ENCODE results near the gene SIDT2. TPM values are rescaled to one million over a fixed set of nuclear protein-coding genes. Genes with fewer than 3 reads are reported as not detected.

SIDT2 gene
- total RNA-seq, 1 experiment from 2014 or later, result 47.6 TPM

- ATAC-seq (no peak), DNase-seq (ENCODE audit: low read depth, low spot score) (no peak)
- in situ Hi-C loops (cut with HindIII; ENCODE audit: low pct_unique_long_range_greater_than_20kb, low sequenced_read_pairs) (no loop called here), intact Hi-C loops (cut with micrococcal nuclease; ENCODE audit: unreplicated experiment) (loop anchor here (10.0 kb wide), 1 partner anchor 47 kb away; no protein-coding TSS in a partner anchor)
- H3K36me3 ChIP-seq (ENCODE audit: control insufficient read depth, insufficient read depth, low read length), result no peaks in the 10 kb centered on the region
- peak overlapping the region; percentile 70 to 88 for H3K4me3 ChIP-seq (ENCODE audit: low read depth in 2 of 2, low read length in 2 of 2)
- no peaks in the 10 kb centered on the region for H3K27me3 ChIP-seq (ENCODE audit: control insufficient read depth, insufficient read depth, low read length)
- TF ChIP-seq POLR2AphosphoS5 (IDR thresholded peaks at IDR 0.05; ENCODE audit: low read depth, low read length), result no peak
- no peaks in the 10 kb centered on the region for H3K9me3 ChIP-seq (ENCODE audit: control insufficient read depth, insufficient read depth, low read depth, low read length)
- peak overlapping the region; percentile 87 for H3K27ac ChIP-seq (ENCODE audit: low read length)
- H3K4me1 ChIP-seq (ENCODE audit: control insufficient read depth, insufficient read depth, low read length), result peaks cover 21% of the 10 kb centered on the region
- POLR2A ChIA-PET, result no interaction called here
- BruUV-seq (replicated peaks), result no TSS peak
- CTCF ChIA-PET, result no interaction called here
These were observed 871 bp upstream of the SIDT2 start for GRCh38 chr11:117177534-117178209.

GRCh38 chr11:117179048-117179999 lies 781 bp downstream of the SIDT2 start:
- intact Hi-C loops (cut with micrococcal nuclease; ENCODE audit: unreplicated experiment), result loop anchor here (10.0 kb wide), 1 partner anchor 45 kb away; no protein-coding TSS in a partner anchor
- Histone ChIP-seq H3K27ac (ENCODE audit: low read length) (peak overlapping the region; percentile 86), H3K9me3 (ENCODE audit: control insufficient read depth, insufficient read depth, low read depth, low read length) (no peaks in the 10 kb centered on the region), H3K27me3 (ENCODE audit: control insufficient read depth, insufficient read depth, low read length) (no peaks in the 10 kb centered on the region), H3K4me3 (ENCODE audit: low read depth in 2 of 2, low read length in 2 of 2) (peak overlapping the region; percentile 70 to 88), H3K36me3 (ENCODE audit: control insufficient read depth, insufficient read depth, low read length) (no peaks in the 10 kb centered on the region), H3K4me1 (ENCODE audit: control insufficient read depth, insufficient read depth, low read length) (peaks cover 21% of the 10 kb centered on the region)
- CTCF ChIA-PET, result interaction anchor here (0.6 to 1.5 kb wide), 3 partner anchors 48 to 448 kb away, joined by 3 to 10 read pairs (median 3); no protein-coding TSS in a partner anchor
- DNase-seq (ENCODE audit: low read depth, low spot score) (no peak), ATAC-seq (peak; percentile 67)
- in situ Hi-C loops (cut with HindIII; ENCODE audit: low pct_unique_long_range_greater_than_20kb, low sequenced_read_pairs), result no loop called here
- POLR2A ChIA-PET, result interaction anchor here (0.6 to 1.1 kb wide), 3 partner anchors 13 to 70 kb away, joined by 3 to 4 read pairs (median 4); no protein-coding TSS in a partner anchor
- no TSS peak for BruUV-seq (replicated peaks)
- TF ChIP-seq SIN3A (IDR thresholded peaks at IDR 0.05; ENCODE audit: borderline replicate concordance, insufficient read depth, low read depth, low read length), result no peak
- TF ChIP-seq, protein P1, sequence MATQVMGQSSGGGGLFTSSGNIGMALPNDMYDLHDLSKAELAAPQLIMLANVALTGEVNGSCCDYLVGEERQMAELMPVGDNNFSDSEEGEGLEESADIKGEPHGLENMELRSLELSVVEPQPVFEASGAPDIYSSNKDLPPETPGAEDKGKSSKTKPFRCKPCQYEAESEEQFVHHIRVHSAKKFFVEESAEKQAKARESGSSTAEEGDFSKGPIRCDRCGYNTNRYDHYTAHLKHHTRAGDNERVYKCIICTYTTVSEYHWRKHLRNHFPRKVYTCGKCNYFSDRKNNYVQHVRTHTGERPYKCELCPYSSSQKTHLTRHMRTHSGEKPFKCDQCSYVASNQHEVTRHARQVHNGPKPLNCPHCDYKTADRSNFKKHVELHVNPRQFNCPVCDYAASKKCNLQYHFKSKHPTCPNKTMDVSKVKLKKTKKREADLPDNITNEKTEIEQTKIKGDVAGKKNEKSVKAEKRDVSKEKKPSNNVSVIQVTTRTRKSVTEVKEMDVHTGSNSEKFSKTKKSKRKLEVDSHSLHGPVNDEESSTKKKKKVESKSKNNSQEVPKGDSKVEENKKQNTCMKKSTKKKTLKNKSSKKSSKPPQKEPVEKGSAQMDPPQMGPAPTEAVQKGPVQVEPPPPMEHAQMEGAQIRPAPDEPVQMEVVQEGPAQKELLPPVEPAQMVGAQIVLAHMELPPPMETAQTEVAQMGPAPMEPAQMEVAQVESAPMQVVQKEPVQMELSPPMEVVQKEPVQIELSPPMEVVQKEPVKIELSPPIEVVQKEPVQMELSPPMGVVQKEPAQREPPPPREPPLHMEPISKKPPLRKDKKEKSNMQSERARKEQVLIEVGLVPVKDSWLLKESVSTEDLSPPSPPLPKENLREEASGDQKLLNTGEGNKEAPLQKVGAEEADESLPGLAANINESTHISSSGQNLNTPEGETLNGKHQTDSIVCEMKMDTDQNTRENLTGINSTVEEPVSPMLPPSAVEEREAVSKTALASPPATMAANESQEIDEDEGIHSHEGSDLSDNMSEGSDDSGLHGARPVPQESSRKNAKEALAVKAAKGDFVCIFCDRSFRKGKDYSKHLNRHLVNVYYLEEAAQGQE (IDR thresholded peaks at IDR 0.05; ENCODE audit: insufficient read depth in 1 of 2, low read depth in 2 of 2, low read length in 1 of 2), result no peak
- TF ChIP-seq POLR2AphosphoS5 (IDR thresholded peaks at IDR 0.05; ENCODE audit: low read depth, low read length), result no peak
- no peak for TF ChIP-seq TCF7L2 (IDR thresholded peaks at IDR 0.05; ENCODE audit: low read depth, low read length)
- TF ChIP-seq CTCF (IDR thresholded peaks at IDR 0.05), result no peak

Data from Panc1 (cell line).